A549 treated with Mapracorat at 1 μM for 4 hours (cell line): ENCODE results near the gene IGFBP4. TPM values are rescaled to one million over a fixed set of nuclear protein-coding genes. Genes with fewer than 3 reads are reported as not detected.

Experiments used
- total RNA-seq: library from RNA; stranded (reverse); fragments of 200-300 nt; extraction: Qiagen RNA extraction; gene quantifications from 5 replicates; pipeline ENCODE4 v1.2.3, GENCODE V29; 2022

IGFBP4 gene
- 2,173 to 2,922 TPM (median 2,805 TPM) in 5 replicates for total RNA-seq

DNA sequence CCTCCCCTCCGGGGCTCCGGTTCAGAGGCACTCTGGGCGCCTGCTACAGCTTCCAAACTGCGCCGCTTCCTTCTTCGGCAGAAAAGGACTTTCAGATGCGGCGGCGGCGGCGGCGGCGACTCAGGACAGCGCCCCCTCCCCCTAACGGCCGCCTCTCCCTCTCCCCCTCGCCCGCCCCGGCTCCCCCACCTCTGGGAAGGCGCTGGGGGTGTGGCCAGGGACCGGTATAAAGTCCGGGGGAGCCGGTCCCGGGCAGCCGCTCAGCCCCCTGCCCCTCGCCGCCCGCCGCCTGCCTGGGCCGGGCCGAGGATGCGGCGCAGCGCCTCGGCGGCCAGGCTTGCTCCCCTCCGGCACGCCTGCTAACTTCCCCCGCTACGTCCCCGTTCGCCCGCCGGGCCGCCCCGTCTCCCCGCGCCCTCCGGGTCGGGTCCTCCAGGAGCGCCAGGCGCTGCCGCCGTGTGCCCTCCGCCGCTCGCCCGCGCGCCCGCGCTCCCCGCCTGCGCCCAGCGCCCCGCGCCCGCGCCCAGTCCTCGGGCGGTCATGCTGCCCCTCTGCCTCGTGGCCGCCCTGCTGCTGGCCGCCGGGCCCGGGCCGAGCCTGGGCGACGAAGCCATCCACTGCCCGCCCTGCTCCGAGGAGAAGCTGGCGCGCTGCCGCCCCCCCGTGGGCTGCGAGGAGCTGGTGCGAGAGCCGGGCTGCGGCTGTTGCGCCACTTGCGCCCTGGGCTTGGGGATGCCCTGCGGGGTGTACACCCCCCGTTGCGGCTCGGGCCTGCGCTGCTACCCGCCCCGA is at the start of gene IGFBP4:
IGFBP4 (plus strand) TSS at position 255 of the 792 bp plus-strand sequence; CDS start at position 541, 286 bp downstream.

GRCh38 chr17:40417609-40418427 is 25.4 kb upstream of the IGFBP4 start, which contains the start of gene TOP2A:
Gene TOP2A, minus strand, starts transcription at chr17:40417896. Its CDS starts 105 bp downstream, at chr17:40417791.

DNA sequence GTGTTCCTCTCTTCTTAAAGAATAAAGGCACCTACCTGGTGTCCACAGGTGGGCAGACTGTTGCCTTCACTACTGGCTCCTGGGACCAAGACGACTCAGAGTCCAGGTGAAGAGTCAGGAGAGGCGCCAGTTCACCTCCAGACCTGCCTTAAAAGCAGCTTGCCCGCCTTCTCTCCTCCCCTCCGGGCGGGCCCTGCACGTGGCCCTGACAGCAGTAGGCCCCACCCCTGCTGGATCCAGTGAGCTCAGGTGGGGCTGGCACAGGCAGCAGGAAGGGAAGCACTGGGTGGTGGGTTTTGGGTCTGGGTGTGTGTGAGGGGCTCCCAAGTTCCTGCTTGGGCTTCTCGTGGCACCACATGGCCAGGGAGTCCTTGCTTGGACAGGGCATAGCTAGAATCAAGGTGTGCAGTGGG is 58.3 kb downstream of the IGFBP4 start, which contains the start of gene TNS4:
TNS4 (minus strand) TSS at position 125 of the 413 bp plus-strand sequence. CDS start 5,198 bp downstream, outside the sequence.

Other genes with a start within 250 kb of the IGFBP4 start
- 17.2 to 21.8 TPM (median 19.5 TPM) in 5 replicates for gene WIPF2, start 224.1 kb upstream of the IGFBP4 start, total RNA-seq
- 47.3 to 56.4 TPM (median 52.7 TPM) in 5 replicates for gene CDC6, start 155.6 kb upstream of the IGFBP4 start, total RNA-seq
- gene RARA, start 134.3 kb upstream of the IGFBP4 start, total RNA-seq = 39.5 to 50.2 TPM (median 41.8 TPM) in 5 replicates
- 0.54 to 0.93 TPM (median 0.86 TPM) in 5 replicates for gene GJD3, start 78.7 kb upstream of the IGFBP4 start, total RNA-seq
- 192 to 232 TPM (median 208 TPM) in 5 replicates for gene TOP2A, start 25.6 kb upstream of the IGFBP4 start, total RNA-seq
- gene TNS4, start 58.2 kb downstream of the IGFBP4 start, total RNA-seq = 196 to 254 TPM (median 237 TPM) in 5 replicates
- gene CCR7, start 122.0 kb downstream of the IGFBP4 start, total RNA-seq = 0.94 to 1.3 TPM (median 1.2 TPM) in 5 replicates
- 106 to 111 TPM (median 108 TPM) in 5 replicates for gene SMARCE1, start 204.4 kb downstream of the IGFBP4 start, total RNA-seq
- gene KRT222, start 221.7 kb downstream of the IGFBP4 start, total RNA-seq = 0.34 to 0.63 TPM (median 0.37 TPM) in 5 replicates